ENCODE data around the gene RIC8B.

- TF ChIP-seq, protein P1, sequence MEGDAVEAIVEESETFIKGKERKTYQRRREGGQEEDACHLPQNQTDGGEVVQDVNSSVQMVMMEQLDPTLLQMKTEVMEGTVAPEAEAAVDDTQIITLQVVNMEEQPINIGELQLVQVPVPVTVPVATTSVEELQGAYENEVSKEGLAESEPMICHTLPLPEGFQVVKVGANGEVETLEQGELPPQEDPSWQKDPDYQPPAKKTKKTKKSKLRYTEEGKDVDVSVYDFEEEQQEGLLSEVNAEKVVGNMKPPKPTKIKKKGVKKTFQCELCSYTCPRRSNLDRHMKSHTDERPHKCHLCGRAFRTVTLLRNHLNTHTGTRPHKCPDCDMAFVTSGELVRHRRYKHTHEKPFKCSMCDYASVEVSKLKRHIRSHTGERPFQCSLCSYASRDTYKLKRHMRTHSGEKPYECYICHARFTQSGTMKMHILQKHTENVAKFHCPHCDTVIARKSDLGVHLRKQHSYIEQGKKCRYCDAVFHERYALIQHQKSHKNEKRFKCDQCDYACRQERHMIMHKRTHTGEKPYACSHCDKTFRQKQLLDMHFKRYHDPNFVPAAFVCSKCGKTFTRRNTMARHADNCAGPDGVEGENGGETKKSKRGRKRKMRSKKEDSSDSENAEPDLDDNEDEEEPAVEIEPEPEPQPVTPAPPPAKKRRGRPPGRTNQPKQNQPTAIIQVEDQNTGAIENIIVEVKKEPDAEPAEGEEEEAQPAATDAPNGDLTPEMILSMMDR (IDR thresholded peaks at IDR 0.05) = no peak
- no peak for TF ChIP-seq POLR2A (IDR thresholded peaks at IDR 0.05)
Observed at GRCh38 chr12:106819991-106820390, 45.5 kb downstream of the RIC8B start.

Measured in suprapubic skin (tissue), 3 donors.